ENCODE results near the gene CLNK. TPM values are rescaled to one million over a fixed set of nuclear protein-coding genes. Genes with fewer than 3 reads are reported as not detected.

The CLNK gene
- total RNA-seq, 1 donor from 2014 or later = not detected

DNA sequence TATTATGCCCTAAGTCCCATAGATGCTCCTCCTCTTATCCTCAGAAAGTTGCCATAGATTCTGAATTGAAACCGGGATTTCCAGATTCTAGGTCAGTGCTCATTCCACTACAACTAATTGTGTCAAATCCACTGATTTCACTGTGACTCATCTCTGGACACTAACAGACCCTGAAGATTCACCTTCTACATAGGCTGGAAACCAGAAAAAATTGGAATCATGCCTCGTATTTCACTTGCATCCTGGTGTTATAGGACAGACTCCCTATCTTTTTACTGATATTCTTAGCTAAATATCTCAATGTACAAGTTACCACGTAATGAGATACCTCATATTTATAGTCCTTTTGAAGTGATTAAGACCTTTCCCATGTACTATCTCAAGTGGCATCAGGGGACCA, 36.7 kb downstream of the CLNK start:
- no peak for DNase-seq (ENCODE audit: low spot score)
- no peaks in the 10 kb centered on the region for H3K27me3 Mint-ChIP-seq (ENCODE audit: low read depth)
- TF ChIP-seq, protein P1, sequence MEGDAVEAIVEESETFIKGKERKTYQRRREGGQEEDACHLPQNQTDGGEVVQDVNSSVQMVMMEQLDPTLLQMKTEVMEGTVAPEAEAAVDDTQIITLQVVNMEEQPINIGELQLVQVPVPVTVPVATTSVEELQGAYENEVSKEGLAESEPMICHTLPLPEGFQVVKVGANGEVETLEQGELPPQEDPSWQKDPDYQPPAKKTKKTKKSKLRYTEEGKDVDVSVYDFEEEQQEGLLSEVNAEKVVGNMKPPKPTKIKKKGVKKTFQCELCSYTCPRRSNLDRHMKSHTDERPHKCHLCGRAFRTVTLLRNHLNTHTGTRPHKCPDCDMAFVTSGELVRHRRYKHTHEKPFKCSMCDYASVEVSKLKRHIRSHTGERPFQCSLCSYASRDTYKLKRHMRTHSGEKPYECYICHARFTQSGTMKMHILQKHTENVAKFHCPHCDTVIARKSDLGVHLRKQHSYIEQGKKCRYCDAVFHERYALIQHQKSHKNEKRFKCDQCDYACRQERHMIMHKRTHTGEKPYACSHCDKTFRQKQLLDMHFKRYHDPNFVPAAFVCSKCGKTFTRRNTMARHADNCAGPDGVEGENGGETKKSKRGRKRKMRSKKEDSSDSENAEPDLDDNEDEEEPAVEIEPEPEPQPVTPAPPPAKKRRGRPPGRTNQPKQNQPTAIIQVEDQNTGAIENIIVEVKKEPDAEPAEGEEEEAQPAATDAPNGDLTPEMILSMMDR (IDR thresholded peaks at IDR 0.05) = no peak
- H3K36me3 Mint-ChIP-seq (ENCODE audit: low read depth) = no peaks in the 10 kb centered on the region
- H3K4me1 Mint-ChIP-seq (ENCODE audit: low read depth) = peaks cover 2% of the 10 kb centered on the region
- H3K27ac Mint-ChIP-seq (ENCODE audit: unreplicated experiment) = no peak overlapping the region
- H3K4me3 Mint-ChIP-seq (ENCODE audit: unreplicated experiment) = no peak overlapping the region
- peaks cover 11% of the 10 kb centered on the region for H3K9me3 Mint-ChIP-seq (ENCODE audit: low read depth)

DNA sequence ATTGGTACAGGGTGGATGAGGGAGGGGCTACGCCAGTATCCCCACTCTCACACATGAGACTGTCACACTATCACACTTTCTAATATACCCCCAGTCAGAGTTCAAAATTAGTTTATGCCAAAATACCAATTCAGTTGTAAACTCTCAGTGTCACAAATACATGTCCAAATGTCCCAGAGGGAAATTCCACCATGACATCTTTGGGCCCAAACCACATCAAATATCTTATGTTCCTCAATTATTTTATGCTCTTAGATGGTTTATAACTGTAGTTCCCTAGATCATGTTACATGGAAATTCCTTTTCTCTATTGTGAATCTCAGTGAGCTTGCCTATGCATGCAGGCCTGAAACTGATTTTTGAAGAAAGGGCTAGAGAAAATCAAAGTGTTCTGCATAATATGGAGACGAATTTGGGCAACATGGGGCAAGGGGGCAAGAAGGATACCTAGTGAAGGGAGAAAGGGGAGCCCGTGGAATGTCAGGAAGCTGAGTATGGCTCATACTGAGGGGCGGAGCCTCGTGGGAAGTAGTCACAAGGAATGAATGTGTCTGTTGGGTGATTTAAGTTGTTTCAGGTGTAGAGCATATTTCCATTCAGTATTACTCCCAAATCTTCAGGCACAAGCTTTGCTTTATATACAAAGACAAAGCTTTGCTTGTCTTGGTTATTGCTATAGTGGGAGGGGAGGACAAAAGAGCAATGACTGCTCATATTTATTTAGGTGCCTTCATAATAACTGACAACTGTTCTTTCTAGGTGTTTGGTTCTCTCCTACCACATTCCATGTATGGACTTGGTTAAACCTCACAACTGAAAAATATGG, 40.8 kb downstream of the CLNK start:
- H3K4me3 Mint-ChIP-seq (ENCODE audit: unreplicated experiment) = no peak overlapping the region

DNA sequence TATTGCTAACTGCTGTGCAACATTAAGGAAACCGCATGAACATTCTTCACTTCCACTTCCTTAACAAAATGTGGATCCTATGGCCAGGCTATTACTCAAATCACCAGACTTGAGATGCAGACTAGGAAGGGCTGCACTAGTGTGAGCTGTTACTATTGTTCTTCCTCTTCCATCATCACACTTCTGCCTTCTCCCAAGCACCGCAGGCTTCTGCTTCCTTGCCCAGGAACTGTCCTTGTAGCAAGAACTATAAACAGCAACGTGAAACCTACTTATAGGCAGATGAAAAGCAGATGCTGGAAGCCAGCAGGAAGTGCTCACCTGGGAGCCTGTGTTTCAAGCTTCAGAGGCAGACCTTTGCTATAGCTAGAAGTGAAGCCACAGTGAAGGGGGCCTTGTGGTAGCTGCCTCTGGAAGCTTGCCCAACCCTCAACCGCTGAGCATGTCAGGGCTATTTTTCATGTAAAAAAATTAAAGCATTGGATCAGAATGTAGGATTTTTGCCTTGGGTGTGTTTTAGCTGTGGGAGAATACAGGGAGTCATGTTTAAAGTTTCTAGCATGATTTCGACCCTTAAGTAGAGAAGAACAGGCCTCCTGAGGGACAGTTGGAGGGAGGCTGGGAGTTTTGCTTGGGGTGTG, 43.9 kb downstream of the CLNK start:
- Mint-ChIP-seq H3K36me3 (ENCODE audit: low read depth) (no peaks in the 10 kb centered on the region), H3K9me3 (ENCODE audit: low read depth) (peaks cover 2% of the 10 kb centered on the region), H3K27me3 (ENCODE audit: low read depth) (peaks cover 8% of the 10 kb centered on the region), H3K4me1 (ENCODE audit: low read depth) (peaks cover 6% of the 10 kb centered on the region), H3K27ac (ENCODE audit: unreplicated experiment) (no peak overlapping the region), H3K4me3 (ENCODE audit: unreplicated experiment) (no peak overlapping the region)
- DNase-seq (ENCODE audit: low spot score) = no peak
- TF ChIP-seq, protein P1 (IDR thresholded peaks at IDR 0.05) = no peak

More for the DNA sequence above, 40.8 kb downstream of the CLNK start:
- peaks cover 6% of the 10 kb centered on the region for H3K4me1 Mint-ChIP-seq (ENCODE audit: low read depth)
- TF ChIP-seq, protein P1 (IDR thresholded peaks at IDR 0.05) = no peak
- no peaks in the 10 kb centered on the region for H3K36me3 Mint-ChIP-seq (ENCODE audit: low read depth)
- no peak overlapping the region for H3K27ac Mint-ChIP-seq (ENCODE audit: unreplicated experiment)
- peaks cover 13% of the 10 kb centered on the region for H3K9me3 Mint-ChIP-seq (ENCODE audit: low read depth)
- DNase-seq (ENCODE audit: low spot score) = no peak
- no peaks in the 10 kb centered on the region for H3K27me3 Mint-ChIP-seq (ENCODE audit: low read depth)

DNA sequence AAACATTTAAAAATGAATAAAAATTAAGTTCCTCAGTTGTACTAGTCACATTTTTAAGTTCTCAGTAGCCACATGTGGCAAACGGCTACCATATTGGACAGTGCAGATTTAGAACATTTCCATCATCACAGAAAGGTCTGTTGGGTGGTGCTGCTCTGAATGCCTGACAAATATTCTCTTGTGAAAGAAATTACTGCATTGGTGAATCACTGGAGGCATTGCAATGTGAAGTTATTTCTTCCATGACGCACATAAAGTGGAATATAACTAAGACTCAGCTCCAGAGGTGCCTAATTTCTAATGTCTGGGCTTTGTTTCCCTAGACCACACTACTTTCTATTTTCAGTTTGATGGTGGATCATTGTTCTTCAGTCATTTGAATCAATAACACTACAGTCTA, 44.9 kb downstream of the CLNK start:
- Mint-ChIP-seq H3K4me1 (ENCODE audit: low read depth) (peaks cover 6% of the 10 kb centered on the region), H3K4me3 (ENCODE audit: unreplicated experiment) (no peak overlapping the region), H3K36me3 (ENCODE audit: low read depth) (no peaks in the 10 kb centered on the region), H3K27me3 (ENCODE audit: low read depth) (peaks cover 14% of the 10 kb centered on the region), H3K9me3 (ENCODE audit: low read depth) (peaks cover 2% of the 10 kb centered on the region), H3K27ac (ENCODE audit: unreplicated experiment) (no peak overlapping the region)
- DNase-seq (ENCODE audit: low spot score) = no peak
- TF ChIP-seq, protein P1 (IDR thresholded peaks at IDR 0.05) = no peak

DNA sequence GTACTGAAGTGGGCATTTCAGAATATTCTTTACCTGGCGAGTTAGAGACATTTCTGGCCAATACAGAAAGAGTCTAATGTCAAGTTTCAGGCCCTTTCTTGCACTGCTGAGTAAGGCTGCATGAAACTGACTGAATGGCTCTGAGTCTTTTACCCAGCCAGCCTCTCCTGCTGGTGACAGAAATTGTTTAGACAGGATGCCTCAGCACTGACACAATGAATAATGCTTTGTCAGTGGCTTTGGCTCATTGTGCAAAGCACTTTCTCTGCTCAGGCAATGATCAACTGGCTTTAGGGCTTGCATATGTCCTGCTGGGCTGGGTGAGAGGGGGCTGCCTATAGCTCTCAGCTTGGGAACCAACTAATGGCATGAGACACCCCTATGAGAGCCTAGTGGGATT, 45.5 kb downstream of the CLNK start:
- H3K36me3 Mint-ChIP-seq (ENCODE audit: low read depth) = no peaks in the 10 kb centered on the region
- H3K9me3 Mint-ChIP-seq (ENCODE audit: low read depth) = peaks cover 2% of the 10 kb centered on the region
- H3K27ac Mint-ChIP-seq (ENCODE audit: unreplicated experiment) = no peak overlapping the region
- H3K4me3 Mint-ChIP-seq (ENCODE audit: unreplicated experiment) = no peak overlapping the region
- TF ChIP-seq, protein P1 (IDR thresholded peaks at IDR 0.05) = no peak
- H3K4me1 Mint-ChIP-seq (ENCODE audit: low read depth) = peaks cover 6% of the 10 kb centered on the region
- DNase-seq (ENCODE audit: low spot score) = no peak
- peaks cover 14% of the 10 kb centered on the region for H3K27me3 Mint-ChIP-seq (ENCODE audit: low read depth)
